GM18858 (cell line): ENCODE data around the gene POFUT1.
"Not testable (repeated sequence)": the region's sequence is repeated elsewhere in the genome, so short reads cannot be mapped to it uniquely, and the experiment has no call there.

Source experiments
- ATAC-seq: cut with Tn5 transposase; IDR thresholded peaks from one replicate; pipeline ENCODE4 v1.9.1; 2021; ENCODE audit not compliant: unreplicated experiment

POFUT1 gene

DNA sequence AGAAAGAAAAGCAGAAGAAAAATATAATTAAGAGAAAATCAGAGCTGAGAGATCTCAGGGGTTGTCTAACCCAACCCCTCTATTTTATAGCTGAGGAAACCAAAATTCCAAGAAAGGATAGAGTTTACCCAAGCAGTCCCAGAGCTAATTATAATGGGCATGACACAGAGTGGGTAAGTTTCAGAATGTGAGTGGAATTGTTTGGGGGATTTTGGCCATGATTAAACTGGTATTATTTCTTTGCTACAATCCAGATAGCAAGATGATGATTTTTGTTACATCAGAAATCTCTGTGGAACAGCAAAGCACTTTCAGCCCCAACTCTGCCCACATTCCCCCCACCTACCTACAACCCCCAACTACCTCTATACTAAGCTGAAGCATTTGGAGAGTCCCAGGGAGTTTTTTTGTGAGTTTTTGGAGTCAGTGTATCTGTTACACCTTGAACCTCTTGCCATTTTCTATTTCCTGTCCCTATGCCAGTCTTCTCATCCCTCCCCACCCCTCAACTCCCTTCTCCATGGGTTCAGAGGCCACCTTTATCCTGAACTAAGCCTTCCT, 24.7 kb downstream of the POFUT1 start:
- ATAC-seq, result no peak

DNA sequence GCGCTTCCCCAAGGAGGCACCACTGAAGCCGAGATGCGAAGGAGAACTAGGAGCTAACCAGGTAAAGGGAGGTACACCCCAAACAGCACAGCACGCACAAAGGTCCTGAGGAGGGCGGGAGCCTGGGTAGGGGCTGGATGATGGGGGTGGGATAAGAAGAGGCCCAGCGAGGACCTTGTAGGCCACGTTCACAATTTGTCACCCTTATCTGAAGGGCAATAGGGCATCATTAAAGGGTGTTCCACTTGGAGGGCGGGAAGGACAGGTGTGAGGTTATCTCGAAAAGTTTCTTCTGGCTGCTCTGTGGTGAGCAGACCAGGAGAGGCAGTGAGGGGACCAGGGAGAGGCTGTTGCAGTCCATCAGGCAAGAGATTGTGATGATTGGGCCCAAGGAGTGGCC, 25.6 kb downstream of the POFUT1 start:
- no peak for ATAC-seq

DNA sequence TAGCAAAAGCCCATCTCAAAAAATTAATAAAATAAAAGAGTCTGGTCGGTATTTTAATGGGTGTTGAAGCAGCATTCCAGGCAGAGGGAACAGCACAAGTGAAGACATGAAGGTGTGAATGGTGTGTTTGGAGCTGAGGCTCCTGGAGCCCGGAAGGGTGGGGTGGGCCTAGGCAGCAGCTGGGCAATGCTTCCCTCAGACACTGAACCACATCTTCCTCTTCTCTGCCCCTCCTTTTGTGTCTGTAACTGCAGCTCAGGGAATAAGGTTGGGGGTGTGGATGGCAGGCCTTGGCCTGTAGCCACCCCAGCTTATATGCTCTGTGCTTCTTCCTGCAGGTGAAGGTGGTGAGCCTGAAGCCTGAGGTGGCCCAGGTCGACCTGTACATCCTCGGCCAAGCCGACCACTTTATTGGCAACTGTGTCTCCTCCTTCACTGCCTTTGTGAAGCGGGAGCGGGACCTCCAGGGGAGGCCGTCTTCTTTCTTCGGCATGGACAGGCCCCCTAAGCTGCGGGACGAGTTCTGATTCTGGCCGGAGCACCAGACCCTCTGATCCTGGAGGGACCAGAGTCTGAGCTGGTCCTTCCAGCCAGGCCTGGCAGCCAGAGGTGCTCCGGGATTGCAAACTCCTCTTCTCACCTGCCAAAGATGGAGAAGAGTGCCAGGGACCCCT, 26.6 kb downstream of the POFUT1 start:
- ATAC-seq, result no peak

DNA sequence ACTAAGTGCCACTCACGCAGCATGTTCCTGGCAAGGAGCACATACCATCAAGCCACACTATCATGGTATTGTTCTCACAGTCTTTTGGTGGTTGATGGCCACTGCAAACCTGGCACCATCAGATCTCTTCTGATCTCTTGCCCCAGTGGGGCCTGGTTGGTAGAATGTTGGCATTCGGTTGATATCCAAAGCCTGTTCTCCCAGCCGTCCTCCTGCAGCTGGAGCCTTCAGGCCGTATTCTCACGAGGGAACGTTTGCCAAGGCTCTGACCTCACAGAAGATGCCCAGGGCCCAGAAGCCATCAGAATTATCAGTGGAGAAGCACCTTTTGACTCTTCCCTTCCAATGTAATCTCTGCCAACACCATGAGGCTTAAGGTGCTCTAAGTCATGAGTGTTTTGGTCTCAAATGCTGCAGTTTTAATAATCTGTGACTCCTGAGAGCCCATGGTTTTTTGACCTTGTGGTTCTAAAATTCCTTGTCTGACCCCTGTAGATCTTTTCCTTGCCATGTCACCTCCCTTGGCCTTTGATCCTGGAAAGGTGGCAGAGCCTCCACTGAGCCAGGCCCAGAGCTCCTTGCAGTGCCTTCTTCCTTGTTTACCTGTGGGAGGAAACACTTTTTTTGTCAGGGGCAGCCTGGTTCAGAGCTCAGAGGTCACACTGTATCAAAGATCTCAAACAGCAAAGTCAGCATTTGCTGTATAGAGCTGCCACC, 27.8 kb downstream of the POFUT1 start:
- ATAC-seq, result no peak

DNA sequence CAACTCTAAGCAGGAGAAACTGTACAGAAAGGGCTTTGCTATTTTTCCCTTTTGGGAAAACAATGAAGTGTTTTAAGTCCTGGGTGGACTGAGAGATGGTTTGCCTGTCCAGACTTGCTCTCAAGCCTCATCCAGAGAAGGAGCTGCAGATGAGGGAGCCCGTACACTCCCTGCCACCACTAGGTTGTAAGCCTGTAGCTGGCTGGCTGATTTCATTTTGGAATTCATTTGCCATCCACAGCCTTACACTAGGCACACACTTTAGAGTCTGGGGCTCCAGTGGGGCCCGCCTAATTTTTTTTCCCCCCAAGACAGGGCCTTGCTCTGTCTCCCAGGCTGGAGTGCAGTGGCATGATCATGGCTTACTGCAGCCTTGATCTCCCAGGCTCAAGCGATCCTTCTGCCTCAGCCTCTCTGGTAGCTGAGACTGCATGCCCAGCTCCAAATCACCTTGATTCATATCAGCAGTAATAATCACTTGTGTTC, 28.4 kb downstream of the POFUT1 start:
- ATAC-seq, result no peak

DNA sequence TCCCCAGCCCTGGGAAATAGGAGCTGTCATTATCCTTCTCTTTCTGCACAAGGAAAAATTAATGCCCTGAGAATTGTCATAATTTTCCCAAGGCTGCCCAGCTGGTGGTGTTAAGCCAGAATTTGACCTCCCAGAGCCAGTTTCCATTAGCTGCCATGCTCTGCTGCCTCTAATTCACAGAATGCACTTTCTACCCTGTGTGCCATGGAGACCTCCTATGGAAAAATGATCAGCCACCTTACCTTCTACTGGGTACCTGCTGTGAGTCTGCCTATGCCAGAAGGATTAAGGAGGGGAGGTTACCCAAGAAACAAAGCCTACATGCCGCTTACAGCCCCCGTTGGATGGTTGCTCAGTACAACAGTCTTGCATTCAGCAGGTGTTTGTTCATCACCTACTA, 29.1 kb downstream of the POFUT1 start:
- no peak for ATAC-seq

DNA sequence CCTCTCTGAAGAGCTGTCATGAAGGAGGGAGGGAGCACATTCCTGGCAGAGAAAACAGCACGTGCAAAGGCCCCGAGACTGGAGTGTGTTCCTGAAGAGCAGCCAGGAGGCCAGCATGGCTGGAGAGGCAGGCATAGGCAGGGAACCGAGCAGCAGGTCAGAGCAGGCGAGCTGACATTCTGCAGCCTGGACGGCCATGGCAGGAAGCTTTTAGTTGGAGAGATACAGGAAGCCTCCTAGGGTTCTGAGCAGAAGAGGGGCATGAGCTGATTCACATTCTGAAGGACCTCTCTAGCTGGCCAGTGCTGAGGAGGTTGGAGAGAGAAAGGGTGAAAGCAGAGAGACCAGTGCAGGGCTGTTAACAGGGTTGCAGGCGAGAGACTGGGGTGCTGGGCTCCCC, 29.7 kb downstream of the POFUT1 start:
- no peak for ATAC-seq

DNA sequence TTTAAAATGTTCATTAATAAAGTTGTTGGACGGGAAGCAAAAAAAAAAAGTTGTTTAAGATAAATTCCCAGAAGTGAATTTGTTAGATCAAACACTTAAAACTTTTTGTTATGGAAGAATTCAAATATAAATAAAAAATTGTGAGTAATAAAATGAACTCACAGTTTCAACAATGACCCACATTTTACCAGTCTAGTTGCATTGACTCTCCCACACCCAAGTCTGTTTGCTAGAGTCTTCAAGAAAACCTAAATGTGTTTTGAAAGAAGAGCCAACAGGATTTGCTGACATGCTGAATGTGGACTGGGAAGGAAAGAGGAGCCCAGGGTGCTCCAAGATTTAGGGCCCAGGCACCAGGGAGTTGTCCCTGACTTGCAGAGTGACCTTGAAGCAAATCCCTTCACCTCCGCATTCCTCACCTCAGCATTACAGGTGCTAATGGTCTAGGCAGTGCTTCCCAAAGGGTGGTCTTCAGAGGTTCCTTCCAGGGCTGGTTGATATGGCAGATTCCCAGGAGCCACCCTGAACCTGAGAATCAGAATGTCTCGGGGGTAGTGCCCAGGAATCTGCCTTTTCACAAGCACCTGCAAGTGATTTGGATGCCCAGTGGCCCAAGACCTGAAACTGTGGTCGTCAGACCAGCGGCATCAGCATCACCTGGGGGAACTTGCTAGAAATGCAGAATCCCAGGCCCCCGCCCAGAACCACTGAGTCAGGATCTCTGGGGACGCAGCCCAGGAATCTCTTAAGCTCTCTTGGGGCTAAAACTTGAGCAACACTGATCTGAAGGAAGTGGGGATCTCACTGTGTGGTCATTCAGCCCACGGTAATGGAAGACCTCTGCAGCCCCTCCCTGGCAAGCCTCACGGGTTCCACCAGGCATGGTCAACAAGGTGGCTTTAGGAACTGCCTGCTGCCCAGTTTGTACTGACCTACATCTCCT, 31.1 kb downstream of the POFUT1 start:
- ATAC-seq, result no peak

DNA sequence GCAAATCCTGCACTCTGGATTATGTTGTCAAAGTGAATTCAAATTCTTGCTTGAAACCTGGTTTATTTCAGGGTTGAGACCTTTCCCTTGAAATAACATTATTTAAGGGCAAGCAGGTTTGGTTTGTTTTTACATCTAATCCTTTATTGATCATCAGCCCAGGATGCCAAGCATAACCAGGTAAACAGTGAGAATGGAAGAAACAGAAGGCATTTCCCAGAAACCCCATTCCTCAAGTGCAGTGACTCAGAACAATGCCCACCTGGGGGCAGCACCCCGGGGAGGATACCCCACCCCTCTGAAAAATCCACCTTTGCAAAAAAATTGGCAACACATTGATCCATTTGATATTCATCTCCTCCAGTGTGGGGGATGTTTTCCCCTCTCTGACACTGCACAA, 32.5 kb downstream of the POFUT1 start:
- no peak for ATAC-seq

DNA sequence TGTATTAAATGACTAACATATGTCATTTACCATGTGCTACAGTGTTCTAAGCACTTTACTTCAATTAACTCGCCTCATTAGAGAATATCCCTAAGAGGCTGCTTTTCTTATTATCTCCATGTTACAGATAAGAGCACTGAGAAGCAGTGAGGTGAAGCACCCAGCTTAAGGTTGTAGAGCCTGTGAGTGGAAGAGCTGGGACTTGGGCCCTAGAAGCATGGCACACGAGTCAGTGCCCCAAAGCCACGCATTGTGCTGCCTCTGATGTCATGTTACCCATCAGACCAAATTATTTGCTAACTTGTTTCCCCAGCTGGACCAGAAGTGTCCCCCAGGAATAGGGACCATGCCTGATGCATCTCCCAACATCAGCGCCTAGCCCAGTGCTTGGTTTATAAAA, 34.1 kb downstream of the POFUT1 start:
- no peak for ATAC-seq

DNA sequence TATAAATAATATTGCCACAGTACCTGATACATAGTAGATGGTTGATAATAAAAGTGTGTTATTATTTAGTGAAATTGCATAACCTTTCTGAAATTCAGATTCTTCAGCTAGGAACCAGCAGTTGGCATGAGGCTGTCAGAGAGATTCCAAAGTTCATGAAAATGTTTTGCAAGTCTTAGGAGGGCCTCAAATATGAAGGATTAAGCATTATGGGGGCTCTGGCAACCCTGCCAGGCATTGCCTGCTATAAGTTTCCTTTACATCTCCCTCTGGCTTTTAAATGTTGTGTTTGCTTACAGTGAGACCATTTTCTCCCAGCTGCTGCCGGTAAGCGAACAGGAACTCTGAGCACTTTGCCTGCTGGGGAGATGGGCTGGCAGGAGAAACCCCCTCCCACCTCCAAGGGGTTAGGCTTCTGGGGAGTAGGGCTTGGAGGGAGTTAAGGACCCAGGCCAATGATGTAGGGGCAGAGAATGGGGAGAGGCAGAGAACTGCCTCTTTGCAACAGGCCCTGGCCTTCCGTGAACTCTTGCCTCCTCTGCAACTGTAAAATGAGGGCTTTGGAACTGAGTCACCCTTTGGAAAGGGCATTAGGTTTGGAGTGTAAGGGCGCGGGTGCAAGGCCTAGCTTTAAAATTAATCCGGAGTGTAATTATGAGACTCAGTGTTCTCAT, 36.6 kb downstream of the POFUT1 start:
- ATAC-seq, result no peak

DNA sequence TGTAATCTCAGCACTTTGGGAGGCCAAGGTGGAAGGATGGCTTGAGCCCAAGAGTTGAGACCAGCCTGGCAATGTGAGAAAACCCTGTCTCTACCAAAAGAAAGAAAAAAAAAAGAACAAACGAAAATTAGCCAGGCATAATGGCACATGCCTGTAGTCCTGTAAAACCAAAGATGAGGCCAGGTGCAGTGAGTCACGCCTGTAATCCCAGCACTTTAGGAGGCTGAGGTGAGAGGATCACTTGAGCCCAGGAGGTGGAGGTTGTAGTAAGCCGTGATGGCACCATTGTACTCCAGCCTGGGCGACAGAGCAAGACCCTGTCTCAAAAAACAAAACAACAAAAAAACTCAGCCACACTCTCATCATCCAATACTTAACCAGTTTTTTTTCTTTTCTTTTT, 37.3 kb downstream of the POFUT1 start:
- no peak for ATAC-seq

DNA sequence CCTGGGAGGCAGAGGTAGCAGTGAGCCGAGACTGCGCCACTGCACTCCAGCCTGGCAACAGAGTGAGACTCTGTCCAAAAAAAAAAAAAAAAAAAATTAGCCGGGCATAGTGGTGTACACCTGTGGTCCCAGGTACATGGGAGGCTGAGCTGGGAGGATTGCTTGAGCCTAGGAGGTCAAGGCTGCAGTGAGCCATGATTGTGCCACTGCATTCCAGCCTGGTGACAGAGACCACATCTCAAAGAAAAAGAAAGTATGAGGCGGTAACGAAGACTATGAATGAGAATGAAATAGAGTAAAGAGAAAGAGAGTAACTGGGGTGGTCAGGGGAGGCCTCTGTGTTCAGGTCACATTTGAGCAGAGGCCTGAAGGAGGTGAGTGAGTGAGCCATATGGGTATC, 38.5 kb downstream of the POFUT1 start:
- not testable (repeated sequence) for ATAC-seq

DNA sequence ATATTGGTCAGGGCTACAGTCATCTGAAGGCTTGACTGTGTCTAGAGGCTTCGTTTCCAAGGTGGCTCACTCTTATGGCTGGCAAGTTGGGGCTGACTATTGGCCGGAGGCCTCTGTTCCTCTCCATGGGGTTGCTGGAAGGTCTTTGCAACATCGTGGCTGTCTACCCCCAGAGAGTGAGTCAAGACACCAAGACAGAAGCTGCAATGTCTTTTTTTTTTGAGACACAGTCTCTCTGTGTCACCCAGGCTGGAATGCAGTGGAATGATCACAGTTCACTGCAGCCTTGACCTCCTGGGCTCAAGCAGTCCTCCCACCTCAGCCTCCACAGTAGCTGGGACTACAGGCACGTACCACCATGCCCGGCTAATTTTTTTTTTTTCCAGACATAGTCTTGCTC, 40.4 kb downstream of the POFUT1 start:
- ATAC-seq, result no peak

DNA sequence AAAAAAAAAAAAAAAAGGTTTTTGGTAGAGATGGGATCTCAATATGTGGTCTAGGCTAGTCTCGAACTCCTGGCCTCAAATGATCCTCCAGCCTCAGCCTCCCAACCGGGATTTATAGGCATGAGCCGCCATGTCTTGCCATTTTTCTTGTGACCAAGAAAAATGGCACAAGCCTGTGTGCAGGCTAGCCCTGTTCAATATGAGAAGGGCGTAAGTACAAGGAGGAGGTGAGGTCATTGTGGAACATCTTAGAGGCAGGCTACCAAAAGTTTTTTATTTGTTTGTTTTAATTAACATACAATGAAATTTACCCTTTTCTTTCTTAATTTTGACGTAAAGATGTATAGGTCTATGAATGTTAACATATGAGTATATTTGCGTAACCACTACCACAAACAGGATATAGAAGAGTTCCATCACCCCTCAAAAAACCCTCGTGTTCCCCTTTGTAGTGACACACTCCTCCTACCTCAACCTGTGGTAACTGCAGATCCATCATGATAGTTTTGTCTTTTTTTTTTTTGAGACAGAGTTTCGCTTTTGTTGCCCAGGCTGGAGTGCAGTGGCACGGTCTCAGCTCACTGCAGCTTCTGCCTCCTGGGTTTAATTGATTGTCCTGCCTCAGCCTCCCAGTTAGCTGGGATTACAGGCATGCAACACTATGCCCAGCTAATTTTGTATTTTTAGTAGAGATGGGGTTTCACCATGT, 41.5 kb downstream of the POFUT1 start:
- ATAC-seq, result no peak

DNA sequence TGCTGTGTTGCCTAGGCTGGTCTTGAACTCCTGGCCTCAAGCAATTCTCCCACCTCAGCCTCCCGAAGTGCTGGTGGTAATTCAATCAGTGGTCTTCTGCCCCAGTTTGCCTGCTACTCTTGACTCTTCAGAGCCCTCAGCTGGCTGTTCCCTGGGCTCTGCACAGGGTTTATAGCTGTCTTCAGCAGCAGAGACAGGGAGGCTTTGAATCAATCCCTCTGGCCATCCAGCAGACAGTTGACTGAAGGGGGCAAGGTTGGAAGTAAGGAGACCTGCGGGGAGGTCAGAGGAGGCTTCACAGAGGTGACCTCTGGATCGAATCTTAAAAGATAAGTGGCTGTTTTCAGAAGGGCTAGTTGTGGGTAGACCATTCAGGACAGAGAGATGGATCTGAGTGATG, 43.8 kb downstream of the POFUT1 start:
- ATAC-seq, result no peak

DNA sequence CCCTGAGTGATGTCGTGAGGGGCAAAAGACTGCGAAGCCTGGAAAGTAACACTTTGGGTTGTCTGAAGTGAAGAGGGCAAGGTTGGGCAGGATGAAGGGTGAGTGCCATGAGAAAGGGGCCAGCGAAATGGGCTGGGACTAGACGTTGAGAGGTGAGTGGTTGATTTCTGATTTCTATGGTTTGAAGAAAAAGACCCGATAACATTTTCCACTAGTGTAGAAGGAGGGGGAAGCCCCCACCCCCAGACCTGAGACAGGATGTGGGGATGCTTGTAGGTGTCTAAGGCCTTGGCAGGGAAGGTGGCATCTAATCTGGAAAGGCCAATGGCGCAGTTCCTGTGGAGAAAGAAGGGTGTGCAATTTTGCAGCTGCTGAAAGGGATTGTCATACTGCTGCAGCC, 44.5 kb downstream of the POFUT1 start:
- ATAC-seq, result no peak

DNA sequence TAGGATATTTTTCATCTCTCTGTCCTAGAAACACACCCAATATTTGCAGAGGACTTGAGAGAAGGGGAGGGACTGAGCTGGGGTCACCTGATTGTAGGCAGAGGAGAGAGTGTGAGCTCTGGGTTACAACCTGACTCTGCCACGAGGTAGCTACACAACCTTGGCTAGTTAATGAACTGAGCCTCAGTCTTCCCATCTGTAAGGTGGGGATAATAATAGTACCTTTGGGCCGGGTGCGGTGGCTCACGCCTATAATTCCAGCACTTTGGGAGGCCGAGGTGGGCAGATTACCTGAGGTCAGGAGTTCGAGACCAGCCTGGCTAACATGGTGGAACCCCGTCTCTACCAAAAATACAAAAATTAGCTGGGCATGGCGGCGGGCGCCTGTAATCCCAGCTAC, 53.3 kb downstream of the POFUT1 start:
- not testable (repeated sequence) for ATAC-seq

DNA sequence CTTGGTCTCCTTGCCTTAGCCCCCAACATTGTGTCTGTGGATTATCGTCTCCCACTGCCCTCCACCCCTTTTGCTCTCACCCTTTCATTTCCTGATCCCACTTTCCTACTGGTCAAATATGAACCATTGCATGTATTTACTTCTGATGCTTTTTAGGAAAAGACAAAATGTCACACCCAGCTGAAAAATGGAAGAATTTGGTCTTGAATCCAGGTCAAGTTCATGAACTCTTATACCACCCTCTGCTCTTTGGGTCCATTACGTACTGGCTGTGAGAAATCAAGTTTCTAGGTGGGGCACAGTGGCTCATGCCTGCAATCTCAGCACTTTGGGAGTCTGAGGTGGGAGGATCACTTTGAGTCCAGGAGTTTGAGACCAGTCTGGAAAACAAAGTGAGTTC, 54.0 kb downstream of the POFUT1 start:
- no peak for ATAC-seq

DNA sequence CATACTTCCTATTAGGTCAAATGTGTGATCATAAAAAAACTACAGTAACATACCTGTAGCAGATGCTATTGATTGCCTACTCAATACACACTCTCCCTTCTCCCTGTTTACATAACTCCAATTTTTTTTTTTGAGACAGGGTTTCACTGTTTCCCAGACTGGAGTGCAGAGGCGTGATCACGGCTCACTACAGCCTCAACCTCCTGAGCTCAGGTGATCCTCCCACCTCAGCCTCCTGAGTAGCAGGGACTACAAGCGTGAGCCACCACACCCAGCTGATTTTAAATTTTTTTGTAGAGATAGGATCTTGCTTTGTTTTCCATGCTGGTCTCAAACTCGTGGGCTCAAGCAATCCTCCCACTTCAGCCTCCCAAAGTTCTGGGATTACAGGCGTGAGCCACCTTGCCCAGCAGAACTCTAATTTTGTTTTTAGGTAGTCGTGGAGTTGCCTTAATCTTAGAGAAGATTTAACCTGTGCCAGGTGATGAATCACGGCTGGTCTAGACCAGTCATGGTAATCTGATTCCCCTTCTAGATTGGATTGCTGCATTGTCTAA, 55.8 kb downstream of the POFUT1 start:
- no peak for ATAC-seq
